K562 (cell line): ENCODE results near the gene SLC13A4. TPM values are rescaled to one million over a fixed set of nuclear protein-coding genes. Genes with fewer than 3 reads are reported as not detected.

Source experiments
- CBFA2T2 ChIP-seq: fragments of 450-650 bp; conservative IDR thresholded peaks from 2 replicates; pipeline ENCODE4 v1.6.1; 2017; ENCODE audit warnings: mild to moderate bottlenecking
- CBX3 ChIP-seq, 2 experiments: IDR thresholded peaks; 1 replicate in 1 of 2; 2 replicates in 1 of 2; pipeline ENCODE4 v1.6.1; 2012; ENCODE audit warnings: inconsistent platforms in 2 of 2, low read length in 2 of 2, borderline replicate concordance in 1 of 2, control low read depth in 1 of 2
- ELF4 ChIP-seq: fragments of 450-650 bp; formaldehyde crosslinking; IDR thresholded peaks from 2 replicates; pipeline ENCODE4 v1.4.0; 2022; ENCODE audit warnings: missing genetic modification characterization
- EP400 ChIP-seq: fragments of 450-650 bp; IDR thresholded peaks from 2 replicates; pipeline ENCODE4 v1.6.1; 2017; ENCODE audit warnings: antibody characterized with exemption, mild to moderate bottlenecking, moderate library complexity
- ETV5 ChIP-seq: sonication (generic); formaldehyde crosslinking; IDR thresholded peaks from 2 replicates; pipeline ENCODE4 v1.4.0; 2020; ENCODE audit warnings: low read depth, mild to moderate bottlenecking, missing genetic modification reagents
- FOXA3 ChIP-seq, 2 experiments: fragments of 450-650 bp in 1 of 2; sonication (generic) in 1 of 2; formaldehyde crosslinking; IDR thresholded peaks in 1 of 2; conservative IDR thresholded peaks in 1 of 2; 2 replicates each; pipeline versions ENCODE4 v1.4.0 to v1.8.0; 2020 to 2022; ENCODE audit warnings: mild to moderate bottlenecking in 2 of 2, missing genetic modification reagents in 1 of 2
- GATA2 ChIP-seq: sonication (generic); formaldehyde crosslinking; IDR thresholded peaks from 2 replicates; pipeline ENCODE4 v1.4.0; 2020; ENCODE audit warnings: mild to moderate bottlenecking, missing genetic modification reagents
- HLTF ChIP-seq: fragments of 450-650 bp; IDR thresholded peaks from 2 replicates; pipeline ENCODE4 v1.6.1; 2016
- POLR2AphosphoS5 ChIP-seq: IDR thresholded peaks from 2 replicates; pipeline ENCODE4 v1.6.1; 2011; ENCODE audit warnings: mild to moderate bottlenecking, low read depth, low read length, moderate library complexity; ENCODE audit not compliant: control insufficient read depth, insufficient read depth
- RBFOX2 ChIP-seq: fragments of 200-400 bp; formaldehyde crosslinking; IDR thresholded peaks from 2 replicates; pipeline ENCODE4 v1.6.1; 2017; ENCODE audit warnings: low read depth, mild to moderate bottlenecking, low read length, moderate library complexity
- SMARCB1 ChIP-seq: IDR thresholded peaks from 2 replicates; pipeline ENCODE4 v1.6.1; 2011; ENCODE audit warnings: improper control_type of control experiment, low read depth; ENCODE audit not compliant: insufficient read length
- TAL1 ChIP-seq: fragments of 450-650 bp; IDR thresholded peaks from 2 replicates; pipeline ENCODE4 v1.6.1; 2016; ENCODE audit warnings: mild to moderate bottlenecking
- TCF7 ChIP-seq: sonication (generic); IDR thresholded peaks from 2 replicates; pipeline ENCODE4 v1.6.1; 2016; ENCODE audit warnings: antibody characterized with exemption, borderline replicate concordance
- ZBED1 ChIP-seq: IDR thresholded peaks from 2 replicates; pipeline ENCODE4 v1.6.1; 2014
- ZFPM2 ChIP-seq: fragments of 250-450 bp; sonication (Bioruptor Pico); IDR thresholded peaks from 2 replicates; pipeline ENCODE4 v1.5.1; 2022; ENCODE audit warnings: mild to moderate bottlenecking
- ZNF316 ChIP-seq: fragments of 450-650 bp; IDR thresholded peaks from 2 replicates; pipeline ENCODE4 v1.6.1; 2016
- ZNF561 ChIP-seq: fragments of 450-650 bp; formaldehyde crosslinking; conservative IDR thresholded peaks from 2 replicates; pipeline ENCODE4 v1.4.0; 2020; ENCODE audit warnings: mild to moderate bottlenecking, moderate library complexity
- polyA plus RNA-seq, 8 experiments: library from polyadenylated mRNA; depleted of rRNA in 4 of 8; stranded (reverse) in 5 of 8; unstranded in 3 of 8; fragments of >200 nt; fragmentation: Nextera tagmentation in 2 of 8; fragmentation: Illumina TruSeq in 1 of 8; extraction: Ambion mirVana in 2 of 8; extraction: Trizol in 1 of 8; gene quantifications; 2 replicates each; pipeline versions ENCODE4 v1.2.1 to v1.2.3, GENCODE V29; 2011 to 2014; ENCODE audit warnings: inconsistent platforms in 1 of 8, missing spikeins in 1 of 8
- total RNA-seq, 7 experiments: library from RNA; depleted of rRNA in 6 of 7; stranded (reverse); fragments of >200 nt in 6 of 7; fragmentation: Illumina TruSeq in 2 of 7; extraction: Trizol in 2 of 7; gene quantifications; 2 replicates each; pipeline versions ENCODE4 v1.2.1 to v1.2.3, GENCODE V29; 2011 to 2021; ENCODE audit warnings: low replicate concordance in 1 of 7
- TF ChIP-seq, protein P1 (sequence below): fragments of 250-450 bp; sonication (Bioruptor Pico); IDR thresholded peaks from 2 replicates; pipeline ENCODE4 v1.4.0; 2020; ENCODE audit warnings: borderline replicate concordance
- TF ChIP-seq, protein P2 (sequence below), 2 experiments: fragments of 450-650 bp in 1 of 2; IDR thresholded peaks; 2 replicates each; pipeline ENCODE4 v1.6.1; 2011 to 2017; ENCODE audit warnings: low read depth in 2 of 2, antibody characterized with exemption in 1 of 2, borderline replicate concordance in 1 of 2, low read length in 1 of 2, mild to moderate bottlenecking in 1 of 2, mixed read lengths in 1 of 2; ENCODE audit not compliant: control insufficient read depth in 1 of 2
- TF ChIP-seq, protein P3 (sequence below): fragments of 450-650 bp; formaldehyde crosslinking; IDR thresholded peaks from 2 replicates; pipeline ENCODE4 v1.4.0; 2020; ENCODE audit warnings: mild to moderate bottlenecking, moderate library complexity
- TF ChIP-seq, protein P4 (sequence below): IDR thresholded peaks from 2 replicates; pipeline ENCODE4 v1.6.1; 2011; ENCODE audit warnings: borderline replicate concordance, low read depth, mild to moderate bottlenecking, moderate library complexity, low read length; ENCODE audit not compliant: insufficient read depth, poor library complexity, severe bottlenecking

Gene SLC13A4
- total and polyA plus RNA-seq, 9 of the 15 experiments (the other 6 are each of a cell fraction or from before 2014, with no cell fraction given): 0.11 to 1.0 (median 0.36) TPM

DNA sequence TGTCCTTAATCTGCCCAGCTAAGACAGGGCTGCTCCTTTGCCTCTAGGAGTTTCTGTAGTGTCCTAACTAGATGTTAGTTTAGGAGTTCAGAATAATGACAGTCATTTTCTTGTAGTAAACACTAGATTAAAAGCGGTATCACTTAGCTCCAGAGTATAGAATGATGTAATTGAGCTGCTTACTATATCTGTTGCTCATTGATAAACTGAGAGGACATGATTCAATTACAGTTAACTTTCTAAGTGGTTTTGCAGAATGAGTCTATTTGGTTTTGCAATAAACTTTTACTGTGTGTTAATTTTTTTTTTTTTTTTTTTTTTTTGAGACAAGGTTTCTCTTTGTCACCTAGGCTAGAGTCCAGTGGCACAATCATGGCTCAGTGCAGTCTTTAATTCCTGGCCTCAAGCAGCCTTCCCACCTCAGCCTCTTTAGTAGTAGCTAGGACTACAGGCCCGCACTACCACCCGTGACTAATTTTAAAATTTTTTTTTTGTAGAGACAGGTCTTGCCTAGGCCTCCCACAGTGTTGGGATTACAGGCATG lies 63.9 kb downstream of the SLC13A4 start (continued):
- no peak for TF ChIP-seq HLTF
- TF ChIP-seq GATA2 (CRISPR knock-in tag): peak; percentile 55
- TF ChIP-seq, protein P1, sequence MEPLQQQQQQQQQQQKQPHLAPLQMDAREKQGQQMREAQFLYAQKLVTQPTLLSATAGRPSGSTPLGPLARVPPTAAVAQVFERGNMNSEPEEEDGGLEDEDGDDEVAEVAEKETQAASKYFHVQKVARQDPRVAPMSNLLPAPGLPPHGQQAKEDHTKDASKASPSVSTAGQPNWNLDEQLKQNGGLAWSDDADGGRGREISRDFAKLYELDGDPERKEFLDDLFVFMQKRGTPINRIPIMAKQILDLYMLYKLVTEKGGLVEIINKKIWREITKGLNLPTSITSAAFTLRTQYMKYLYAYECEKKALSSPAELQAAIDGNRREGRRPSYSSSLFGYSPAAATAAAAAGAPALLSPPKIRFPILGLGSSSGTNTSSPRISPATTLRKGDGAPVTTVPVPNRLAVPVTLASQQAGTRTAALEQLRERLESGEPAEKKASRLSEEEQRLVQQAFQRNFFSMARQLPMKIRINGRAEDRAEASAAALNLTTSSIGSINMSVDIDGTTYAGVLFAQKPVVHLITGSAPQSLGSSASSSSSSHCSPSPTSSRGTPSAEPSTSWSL (CRISPR knock-in tag): no peak
- TF ChIP-seq SMARCB1: no peak
- TF ChIP-seq FOXA3 (CRISPR knock-in tag; conservative IDR thresholded peaks at IDR 0.05 in 1 of 2, IDR thresholded peaks at IDR 0.05 in 1 of 2): peak in 1 of 2 experiments; percentile 39; a peak in 2 of 4 replicates
- TF ChIP-seq, protein P2, sequence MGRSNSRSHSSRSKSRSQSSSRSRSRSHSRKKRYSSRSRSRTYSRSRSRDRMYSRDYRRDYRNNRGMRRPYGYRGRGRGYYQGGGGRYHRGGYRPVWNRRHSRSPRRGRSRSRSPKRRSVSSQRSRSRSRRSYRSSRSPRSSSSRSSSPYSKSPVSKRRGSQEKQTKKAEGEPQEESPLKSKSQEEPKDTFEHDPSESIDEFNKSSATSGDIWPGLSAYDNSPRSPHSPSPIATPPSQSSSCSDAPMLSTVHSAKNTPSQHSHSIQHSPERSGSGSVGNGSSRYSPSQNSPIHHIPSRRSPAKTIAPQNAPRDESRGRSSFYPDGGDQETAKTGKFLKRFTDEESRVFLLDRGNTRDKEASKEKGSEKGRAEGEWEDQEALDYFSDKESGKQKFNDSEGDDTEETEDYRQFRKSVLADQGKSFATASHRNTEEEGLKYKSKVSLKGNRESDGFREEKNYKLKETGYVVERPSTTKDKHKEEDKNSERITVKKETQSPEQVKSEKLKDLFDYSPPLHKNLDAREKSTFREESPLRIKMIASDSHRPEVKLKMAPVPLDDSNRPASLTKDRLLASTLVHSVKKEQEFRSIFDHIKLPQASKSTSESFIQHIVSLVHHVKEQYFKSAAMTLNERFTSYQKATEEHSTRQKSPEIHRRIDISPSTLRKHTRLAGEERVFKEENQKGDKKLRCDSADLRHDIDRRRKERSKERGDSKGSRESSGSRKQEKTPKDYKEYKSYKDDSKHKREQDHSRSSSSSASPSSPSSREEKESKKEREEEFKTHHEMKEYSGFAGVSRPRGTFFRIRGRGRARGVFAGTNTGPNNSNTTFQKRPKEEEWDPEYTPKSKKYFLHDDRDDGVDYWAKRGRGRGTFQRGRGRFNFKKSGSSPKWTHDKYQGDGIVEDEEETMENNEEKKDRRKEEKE (IDR thresholded peaks at IDR 0.05; ENCODE audit: borderline replicate concordance in 1 of 2, control insufficient read depth in 1 of 2, low read depth in 2 of 2, low read length in 1 of 2): peak in 1 of 2 experiments; percentile 76; a peak in 1 of 4 replicates
- peak; percentile 97 for TF ChIP-seq TAL1
- TF ChIP-seq ETV5 (CRISPR knock-in tag): no peak
- peak; percentile 78 for TF ChIP-seq ZNF316
- 0 out of 2 replicates have a peak, but pooled peaks have one; percentile 9 for TF ChIP-seq RBFOX2
- TF ChIP-seq CBX3 (IDR thresholded peaks at IDR 0.05; ENCODE audit: borderline replicate concordance in 1 of 2, low read length in 2 of 2): no peak
- no peak for TF ChIP-seq ELF4 (CRISPR knock-in tag)
- TF ChIP-seq CBFA2T2: peak; percentile 90
- no peak for TF ChIP-seq TCF7
- TF ChIP-seq, protein P3, sequence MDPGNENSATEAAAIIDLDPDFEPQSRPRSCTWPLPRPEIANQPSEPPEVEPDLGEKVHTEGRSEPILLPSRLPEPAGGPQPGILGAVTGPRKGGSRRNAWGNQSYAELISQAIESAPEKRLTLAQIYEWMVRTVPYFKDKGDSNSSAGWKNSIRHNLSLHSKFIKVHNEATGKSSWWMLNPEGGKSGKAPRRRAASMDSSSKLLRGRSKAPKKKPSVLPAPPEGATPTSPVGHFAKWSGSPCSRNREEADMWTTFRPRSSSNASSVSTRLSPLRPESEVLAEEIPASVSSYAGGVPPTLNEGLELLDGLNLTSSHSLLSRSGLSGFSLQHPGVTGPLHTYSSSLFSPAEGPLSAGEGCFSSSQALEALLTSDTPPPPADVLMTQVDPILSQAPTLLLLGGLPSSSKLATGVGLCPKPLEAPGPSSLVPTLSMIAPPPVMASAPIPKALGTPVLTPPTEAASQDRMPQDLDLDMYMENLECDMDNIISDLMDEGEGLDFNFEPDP (CRISPR knock-in tag): no peak
- TF ChIP-seq POLR2AphosphoS5: peak; percentile 70; the same call in 1 of the 2 replicates
- TF ChIP-seq ZNF561 (CRISPR knock-in tag): no peak
- TF ChIP-seq EP400: peak; percentile 70
- TF ChIP-seq, protein P4, sequence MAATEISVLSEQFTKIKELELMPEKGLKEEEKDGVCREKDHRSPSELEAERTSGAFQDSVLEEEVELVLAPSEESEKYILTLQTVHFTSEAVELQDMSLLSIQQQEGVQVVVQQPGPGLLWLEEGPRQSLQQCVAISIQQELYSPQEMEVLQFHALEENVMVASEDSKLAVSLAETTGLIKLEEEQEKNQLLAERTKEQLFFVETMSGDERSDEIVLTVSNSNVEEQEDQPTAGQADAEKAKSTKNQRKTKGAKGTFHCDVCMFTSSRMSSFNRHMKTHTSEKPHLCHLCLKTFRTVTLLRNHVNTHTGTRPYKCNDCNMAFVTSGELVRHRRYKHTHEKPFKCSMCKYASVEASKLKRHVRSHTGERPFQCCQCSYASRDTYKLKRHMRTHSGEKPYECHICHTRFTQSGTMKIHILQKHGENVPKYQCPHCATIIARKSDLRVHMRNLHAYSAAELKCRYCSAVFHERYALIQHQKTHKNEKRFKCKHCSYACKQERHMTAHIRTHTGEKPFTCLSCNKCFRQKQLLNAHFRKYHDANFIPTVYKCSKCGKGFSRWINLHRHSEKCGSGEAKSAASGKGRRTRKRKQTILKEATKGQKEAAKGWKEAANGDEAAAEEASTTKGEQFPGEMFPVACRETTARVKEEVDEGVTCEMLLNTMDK: no peak
- TF ChIP-seq ZBED1: no peak
- no peak for TF ChIP-seq ZFPM2 (CRISPR knock-in tag)
